Aorta (tissue), 5 donors: ENCODE data around the gene SPRED2. TPM values are rescaled to one million over a fixed set of nuclear protein-coding genes. Genes with fewer than 3 reads are reported as not detected.
A peak's percentile ranks its signal among the peaks of the same experiment; 100 is the strongest.

ENCODE experiments used
- ATAC-seq: fragments of 200-7000 bp; cut with Tn5 transposase; one replicate; pipeline ENCODE4 v1.9.1; 2022; ENCODE audit warnings: moderate library complexity; ENCODE audit not compliant: low FRiP score
- DNase-seq, 2 donors: peaks; one replicate each; pipeline ENCODE4 v3.0.0-alpha.2; 2020
- H3K27ac ChIP-seq, 2 donors: one replicate each; pipeline ENCODE4 v1.5.1; 2013; ENCODE audit warnings: low read length in 2 of 2, mild to moderate bottlenecking in 2 of 2, moderate library complexity in 2 of 2, control low read depth in 1 of 2, inconsistent platforms in 1 of 2, low read depth in 1 of 2
- H3K27me3 ChIP-seq, 2 donors: one replicate each; pipeline ENCODE4 v1.6.1; 2013; ENCODE audit warnings: control low read depth in 1 of 2, low read length in 1 of 2, mild to moderate bottlenecking in 1 of 2, moderate library complexity in 1 of 2; ENCODE audit not compliant: insufficient read depth in 2 of 2, control insufficient read depth in 1 of 2
- H3K36me3 ChIP-seq, 2 donors: one replicate each; pipeline ENCODE4 v1.6.1; 2013; ENCODE audit warnings: control low read depth in 1 of 2, low read length in 1 of 2, mild to moderate bottlenecking in 1 of 2; ENCODE audit not compliant: insufficient read depth in 2 of 2, control insufficient read depth in 1 of 2
- H3K4me1 ChIP-seq, 2 donors: one replicate each; pipeline ENCODE4 v1.6.1; 2013; ENCODE audit warnings: low read length in 2 of 2, control low read depth in 1 of 2, mild to moderate bottlenecking in 1 of 2, moderate library complexity in 1 of 2; ENCODE audit not compliant: insufficient read depth in 2 of 2, control insufficient read depth in 1 of 2
- H3K4me3 ChIP-seq, 2 donors: one replicate each; pipeline ENCODE4 v1.5.1; 2013; ENCODE audit warnings: low read length in 2 of 2, control low read depth in 1 of 2, mild to moderate bottlenecking in 1 of 2
- H3K9me3 ChIP-seq: one replicate; pipeline ENCODE4 v1.6.1; 2013; ENCODE audit warnings: mild to moderate bottlenecking, low read length; ENCODE audit not compliant: control insufficient read depth
- WGBS, 2 donors: extraction: QIAGEN DNeasy Blood & Tissue Kit; methylation state at CpG; one replicate each; pipeline ENCODE4 v1.1.7; 2013; 5-methylcytosine and 5-hydroxymethylcytosine counted together
- intact Hi-C, 2 donors: fragments of 100-400 bp; cut with DNase I; formaldehyde crosslinking; loops; one replicate each; pipeline versions ENCODE4 v1.14.2 to v1.15.0; 2022
- polyA plus RNA-seq, 2 donors: library from polyadenylated mRNA; stranded (reverse); fragments of 200-250 nt; gene quantifications; one replicate each; pipeline ENCODE4 v1.2.3, GENCODE V29; 2013
- total RNA-seq, 2 donors: library from RNA; stranded (reverse); fragmentation: NEBNext Ultra II Directional; extraction: Animal tissue kit (Norgen Biotek cat#: 25700); gene quantifications; one replicate each; pipeline ENCODE4 v1.2.1, GENCODE V29; 2021
- donor health status: healthy with polysubstance abuse.
- donor health status: Bipolar disorder and iron deficiency.
- donor health status: DM: no; HTN: no; CAD: no.
- donor health status: DM: no; HTN: no; CAD: no.
- donor health status: DM: yes; HTN: yes; CAD: no.

Gene SPRED2
- total and polyA plus RNA-seq, 4 donors = 9.9 to 38.3 (median 28.1) TPM

DNA sequence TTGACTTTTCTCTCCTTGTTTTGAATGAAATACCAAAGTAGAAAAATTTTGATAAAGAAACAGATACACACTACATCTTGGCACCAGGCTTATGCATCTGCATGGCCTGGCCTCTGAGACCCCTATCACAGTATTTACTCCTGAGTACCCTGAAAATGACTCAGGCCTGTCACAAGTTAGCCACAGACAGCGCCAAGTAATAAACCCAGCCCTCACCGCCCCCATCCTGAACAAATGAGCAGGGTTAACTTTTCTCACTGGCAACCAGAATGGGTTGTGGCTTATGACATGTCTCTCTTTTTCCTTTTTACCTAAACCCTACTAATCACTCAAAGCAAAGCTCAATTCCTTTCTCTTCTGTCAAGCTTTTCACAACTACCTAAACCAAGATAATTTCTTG, 35.3 kb downstream of the SPRED2 start:
- DNase-seq (no peak), ATAC-seq (peak; percentile 50)
- H3K27me3 ChIP-seq = no peaks in the 10 kb centered on the region
- no peaks in the 10 kb centered on the region for H3K36me3 ChIP-seq
- intact Hi-C loops = no loop called here
- WGBS, 2 donors = 25 to 37% methylated on average over 2 of the region's 2 CpGs
- H3K27ac ChIP-seq = peak overlapping the region; percentile 36 to 88
- peaks cover 2 to 18% of the 10 kb centered on the region in 2 donors for H3K4me1 ChIP-seq
- no peaks in the 10 kb centered on the region for H3K9me3 ChIP-seq
- H3K4me3 ChIP-seq = no peak overlapping the region

DNA sequence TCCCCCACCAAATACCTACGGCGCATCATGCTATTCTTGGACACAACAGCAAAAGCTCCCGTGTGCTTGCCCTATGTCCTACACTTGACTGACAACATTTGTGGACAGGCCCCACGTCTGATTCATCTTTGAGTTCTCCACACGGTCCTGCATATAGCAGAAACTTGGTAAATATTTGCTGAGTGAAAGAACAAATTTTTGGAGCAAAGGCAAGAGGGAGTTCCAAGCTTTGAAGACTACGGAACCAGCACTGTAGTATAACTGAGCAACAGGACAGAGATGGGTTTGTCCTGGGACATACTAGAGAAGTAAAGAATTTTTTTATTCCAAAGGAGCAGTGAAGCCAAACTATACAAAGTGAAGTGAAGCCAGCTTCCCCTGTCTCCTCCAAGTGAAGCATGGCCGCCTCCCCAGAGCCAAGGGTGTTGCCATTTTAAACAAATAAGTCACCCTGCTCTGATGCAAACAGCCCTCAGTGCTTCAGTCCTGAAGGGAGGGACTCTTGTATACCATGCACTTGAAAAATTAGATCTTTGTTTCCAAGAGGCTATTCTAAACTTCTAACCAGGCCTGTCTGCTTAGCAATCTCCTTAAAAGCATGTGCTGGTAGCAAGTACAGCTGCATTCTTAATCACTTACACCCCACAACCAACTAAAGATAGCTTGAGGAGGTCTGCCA, 35.9 kb downstream of the SPRED2 start:
- Histone ChIP-seq H3K27ac (peak overlapping the region; percentile 36 to 72), H3K4me1 (peaks cover 2 to 18% of the 10 kb centered on the region in 2 donors), H3K4me3 (no peak overlapping the region), H3K36me3 (no peaks in the 10 kb centered on the region), H3K9me3 (no peaks in the 10 kb centered on the region), H3K27me3 (no peaks in the 10 kb centered on the region)
- ATAC-seq (peak; percentile 74), DNase-seq (no peak)
- intact Hi-C loops = no loop called here
- 14% methylated on average over 7 of the region's 7 CpGs for WGBS, 2 donors

DNA sequence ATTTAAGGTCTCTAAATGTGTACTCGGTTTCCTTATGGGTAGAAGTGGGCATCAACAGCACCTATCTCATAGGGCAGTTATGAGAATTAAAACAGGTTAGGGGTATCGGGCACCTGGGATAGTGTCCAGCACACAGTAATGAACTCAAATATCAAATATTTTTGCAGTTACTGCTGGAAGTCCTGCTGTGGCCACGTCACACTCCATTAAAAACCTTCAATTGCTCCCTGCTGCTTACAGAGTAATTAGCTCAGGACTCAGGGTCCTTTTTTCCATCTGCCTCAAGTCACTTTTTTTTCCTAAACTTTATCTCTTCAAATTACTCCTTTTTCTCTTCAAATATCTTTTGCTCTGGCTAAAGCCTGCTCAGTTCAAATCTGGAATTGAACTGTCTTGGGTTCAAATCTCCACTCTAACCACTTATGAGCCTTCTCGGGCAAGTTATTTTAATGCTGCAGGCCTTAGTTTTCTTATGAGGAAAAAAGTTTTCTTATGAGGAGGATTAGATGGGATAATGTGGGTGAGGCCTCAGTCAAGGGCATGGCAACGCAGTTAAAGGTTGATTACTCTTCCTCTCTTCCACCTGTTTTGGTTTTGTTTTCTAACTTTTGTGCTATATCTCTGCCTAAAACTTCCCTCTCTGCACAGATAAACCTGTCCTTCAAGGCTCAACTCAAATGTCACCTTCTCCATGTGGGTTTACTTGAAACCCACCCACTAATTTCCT, 36.6 kb downstream of the SPRED2 start:
- Histone ChIP-seq H3K36me3 (no peaks in the 10 kb centered on the region), H3K4me1 (peaks cover 2 to 18% of the 10 kb centered on the region in 2 donors), H3K9me3 (no peaks in the 10 kb centered on the region), H3K27ac (peak overlapping the region in 1 of 2 donors; percentile 72), H3K4me3 (no peak overlapping the region), H3K27me3 (no peaks in the 10 kb centered on the region)
- no peak for ATAC-seq
- WGBS, 2 donors = 80 to 89% methylated on average over 5 of the region's 5 CpGs
- no peak for DNase-seq
- intact Hi-C loops = no loop called here

DNA sequence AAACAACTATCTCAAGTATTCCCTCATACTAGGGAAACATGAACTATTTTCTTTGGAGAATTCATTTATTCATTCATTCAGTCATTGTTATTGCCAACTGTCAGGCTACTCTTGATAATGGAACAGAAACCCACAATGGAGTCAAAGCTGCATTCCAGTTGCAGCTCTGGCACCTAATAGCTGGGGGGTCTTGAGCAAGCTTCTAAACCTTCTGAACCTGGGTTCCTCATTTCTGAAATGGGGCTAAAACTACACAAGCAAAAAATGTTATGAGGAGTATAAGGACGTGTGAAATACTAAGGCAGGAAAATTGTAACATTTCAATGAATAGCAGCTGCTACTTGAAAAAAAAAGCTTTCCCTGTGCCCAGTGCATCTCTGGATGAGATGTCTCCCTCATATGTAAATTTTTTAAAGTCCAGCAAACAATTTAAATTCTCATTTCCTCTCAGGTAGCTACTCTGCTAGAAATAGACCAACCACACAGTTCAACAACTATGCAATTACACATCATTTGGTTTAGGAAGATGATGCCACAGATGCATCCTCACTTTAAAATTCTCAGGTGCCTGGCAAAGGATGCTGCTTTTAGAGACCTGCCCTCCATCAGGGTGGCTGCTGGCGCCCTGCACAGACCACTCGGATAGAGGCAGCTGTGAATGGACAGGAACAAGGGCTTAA, 38.5 kb downstream of the SPRED2 start:
- WGBS, 2 donors = 74 to 75% methylated on average over 3 of the region's 3 CpGs
- DNase-seq (no peak), ATAC-seq (no peak)
- H3K4me1 ChIP-seq = peaks cover 2 to 18% of the 10 kb centered on the region in 2 donors
- H3K4me3 ChIP-seq = no peak overlapping the region
- H3K27ac ChIP-seq = no peak overlapping the region
- no peaks in the 10 kb centered on the region for H3K9me3 ChIP-seq
- no peaks in the 10 kb centered on the region for H3K27me3 ChIP-seq
- no peaks in the 10 kb centered on the region for H3K36me3 ChIP-seq
- intact Hi-C loops = no loop called here

DNA sequence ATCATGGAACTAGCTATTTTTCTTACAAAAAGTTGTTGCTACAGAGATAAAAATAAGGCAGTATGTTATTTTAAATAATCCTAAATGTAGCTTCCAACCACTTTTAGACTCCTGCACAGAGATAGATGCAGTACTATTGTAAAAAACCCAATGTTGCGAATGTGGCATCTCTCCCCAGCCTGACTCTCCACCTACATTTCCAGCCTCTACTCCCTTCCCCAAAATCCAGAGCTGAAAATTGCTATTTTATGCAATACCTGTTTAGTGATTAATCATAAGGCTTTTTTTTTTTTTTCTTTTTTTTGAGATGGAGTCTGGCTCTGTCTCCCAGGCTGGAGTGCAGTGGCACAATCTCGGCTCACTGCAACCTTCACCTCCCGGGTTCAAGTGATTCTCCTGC, 39.4 kb downstream of the SPRED2 start:
- intact Hi-C loops = no loop called here
- Histone ChIP-seq H3K27me3 (no peaks in the 10 kb centered on the region), H3K4me1 (peaks cover 2 to 18% of the 10 kb centered on the region in 2 donors), H3K9me3 (no peaks in the 10 kb centered on the region), H3K36me3 (no peaks in the 10 kb centered on the region), H3K27ac (no peak overlapping the region), H3K4me3 (no peak overlapping the region)
- WGBS, 2 donors = 91 to 96% methylated on average over 3 of the region's 3 CpGs
- DNase-seq = no peak
- ATAC-seq = no peak

DNA sequence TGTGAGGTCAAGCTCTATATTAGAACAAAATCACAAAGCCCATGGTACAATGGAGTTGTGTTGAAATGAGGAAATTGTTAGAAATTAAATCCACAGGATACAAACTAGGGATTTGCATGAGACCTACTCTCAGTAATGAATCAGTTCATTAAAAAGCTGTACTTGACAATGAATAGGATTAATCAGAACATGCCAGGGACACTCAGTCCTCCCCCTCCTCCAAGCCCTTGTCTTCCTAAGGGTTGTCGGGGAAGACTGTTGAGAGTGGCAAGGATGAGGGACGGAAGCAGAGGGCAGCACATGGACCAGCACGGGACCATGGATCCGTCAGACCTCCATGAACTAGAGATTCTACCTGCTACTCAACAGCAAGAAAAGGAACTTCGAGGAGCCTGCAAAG, 39.8 kb downstream of the SPRED2 start:
- ATAC-seq (no peak), DNase-seq (no peak)
- Histone ChIP-seq H3K36me3 (no peaks in the 10 kb centered on the region), H3K27ac (no peak overlapping the region), H3K4me1 (peaks cover 2 to 18% of the 10 kb centered on the region in 2 donors), H3K27me3 (no peaks in the 10 kb centered on the region), H3K4me3 (no peak overlapping the region), H3K9me3 (no peaks in the 10 kb centered on the region)
- WGBS, 2 donors = 74 to 78% methylated on average over 5 of the region's 5 CpGs
- intact Hi-C loops = no loop called here

DNA sequence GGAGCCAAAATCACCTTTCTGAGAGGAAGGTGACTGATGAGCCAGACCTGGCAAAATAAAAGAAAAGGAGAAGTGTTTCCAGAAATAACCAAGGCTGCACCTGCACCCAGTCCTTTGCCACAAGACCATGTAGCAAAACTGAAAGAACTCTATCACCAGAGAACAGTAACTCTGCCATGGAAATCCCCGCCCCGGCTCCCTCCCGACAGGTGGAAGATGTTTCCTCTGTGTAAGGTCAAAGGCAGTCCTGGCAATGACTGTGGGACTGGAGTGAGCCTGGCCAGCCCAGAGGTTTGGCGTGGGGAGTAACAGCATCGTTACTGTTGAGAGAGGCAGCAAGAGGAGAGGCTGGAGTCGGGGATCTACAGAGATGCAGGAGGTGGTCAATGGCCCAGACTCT, 42.3 kb downstream of the SPRED2 start:
- Histone ChIP-seq H3K27ac (no peak overlapping the region), H3K36me3 (no peaks in the 10 kb centered on the region), H3K4me3 (no peak overlapping the region), H3K27me3 (no peaks in the 10 kb centered on the region), H3K9me3 (no peaks in the 10 kb centered on the region), H3K4me1 (no peaks in the 10 kb centered on the region)
- intact Hi-C loops = no loop called here
- ATAC-seq (no peak), DNase-seq (no peak)
- 92 to 94% methylated on average over 6 of the region's 6 CpGs for WGBS, 2 donors

DNA sequence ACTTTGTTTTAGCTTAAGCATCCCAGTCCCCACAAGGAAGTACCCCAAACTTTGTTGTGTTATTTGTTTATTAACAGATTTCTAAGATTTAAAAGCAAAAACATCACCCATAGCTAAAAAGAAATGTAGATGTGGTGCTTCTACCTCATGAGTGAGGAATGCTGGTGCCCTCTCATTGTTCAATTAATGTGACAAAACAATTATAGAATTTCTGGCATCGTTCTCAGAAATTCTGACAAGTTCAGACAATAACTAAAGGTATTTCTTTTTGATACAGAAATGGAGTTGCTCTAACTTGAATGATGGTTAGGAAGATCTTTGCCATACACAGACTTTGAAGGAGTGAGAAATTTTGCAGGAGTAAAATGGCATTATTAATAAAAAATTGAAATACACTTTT, 42.9 kb downstream of the SPRED2 start:
- H3K9me3 ChIP-seq = no peaks in the 10 kb centered on the region
- DNase-seq (no peak), ATAC-seq (no peak)
- H3K4me1 ChIP-seq = no peaks in the 10 kb centered on the region
- no peaks in the 10 kb centered on the region for H3K27me3 ChIP-seq
- intact Hi-C loops = no loop called here
- no peak overlapping the region for H3K27ac ChIP-seq
- 90 to 93% methylated on average over 1 of the region's 1 CpG for WGBS, 2 donors
- H3K36me3 ChIP-seq = no peaks in the 10 kb centered on the region
- H3K4me3 ChIP-seq = no peak overlapping the region
